NT2/D1 (cell line): ENCODE results near the gene CHST6.

Source experiments
- SUZ12 ChIP-seq: IDR thresholded peaks from 2 replicates; pipeline ENCODE4 v1.6.1; 2011; ENCODE audit not compliant: insufficient read length, insufficient read depth; ENCODE audit errors: extremely low read depth
- YY1 ChIP-seq: IDR thresholded peaks from 2 replicates; pipeline ENCODE4 v1.6.1; 2011; ENCODE audit not compliant: insufficient read length, insufficient read depth

DNA sequence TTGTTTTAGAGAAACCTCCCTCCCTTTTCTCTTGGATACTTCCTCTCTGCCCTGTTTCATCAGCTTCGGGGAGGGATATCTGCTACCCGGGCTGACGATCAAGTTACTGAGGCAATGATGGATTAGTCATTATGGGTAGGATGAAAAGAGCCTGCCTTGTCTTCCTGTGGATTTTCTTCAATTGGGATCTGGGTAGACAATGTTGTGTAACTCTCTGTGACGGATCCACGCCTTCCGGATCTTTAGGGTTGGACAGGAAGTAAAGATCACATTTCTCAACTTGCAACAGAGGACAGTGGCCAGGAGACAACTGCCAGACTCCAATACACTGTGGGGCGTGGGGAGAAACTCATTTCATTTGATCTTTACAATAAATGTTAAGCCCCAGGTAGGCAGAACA, 11.3 kb upstream of the CHST6 start:
- TF ChIP-seq SUZ12: no peak
- TF ChIP-seq YY1: no peak
